ENCODE data around the gene H2BK1. TPM values are rescaled to one million over a fixed set of nuclear protein-coding genes. Genes with fewer than 3 reads are reported as not detected.

Gene H2BK1
- total and polyA plus RNA-seq, 2 experiments from 2014 or later: not detected

DNA sequence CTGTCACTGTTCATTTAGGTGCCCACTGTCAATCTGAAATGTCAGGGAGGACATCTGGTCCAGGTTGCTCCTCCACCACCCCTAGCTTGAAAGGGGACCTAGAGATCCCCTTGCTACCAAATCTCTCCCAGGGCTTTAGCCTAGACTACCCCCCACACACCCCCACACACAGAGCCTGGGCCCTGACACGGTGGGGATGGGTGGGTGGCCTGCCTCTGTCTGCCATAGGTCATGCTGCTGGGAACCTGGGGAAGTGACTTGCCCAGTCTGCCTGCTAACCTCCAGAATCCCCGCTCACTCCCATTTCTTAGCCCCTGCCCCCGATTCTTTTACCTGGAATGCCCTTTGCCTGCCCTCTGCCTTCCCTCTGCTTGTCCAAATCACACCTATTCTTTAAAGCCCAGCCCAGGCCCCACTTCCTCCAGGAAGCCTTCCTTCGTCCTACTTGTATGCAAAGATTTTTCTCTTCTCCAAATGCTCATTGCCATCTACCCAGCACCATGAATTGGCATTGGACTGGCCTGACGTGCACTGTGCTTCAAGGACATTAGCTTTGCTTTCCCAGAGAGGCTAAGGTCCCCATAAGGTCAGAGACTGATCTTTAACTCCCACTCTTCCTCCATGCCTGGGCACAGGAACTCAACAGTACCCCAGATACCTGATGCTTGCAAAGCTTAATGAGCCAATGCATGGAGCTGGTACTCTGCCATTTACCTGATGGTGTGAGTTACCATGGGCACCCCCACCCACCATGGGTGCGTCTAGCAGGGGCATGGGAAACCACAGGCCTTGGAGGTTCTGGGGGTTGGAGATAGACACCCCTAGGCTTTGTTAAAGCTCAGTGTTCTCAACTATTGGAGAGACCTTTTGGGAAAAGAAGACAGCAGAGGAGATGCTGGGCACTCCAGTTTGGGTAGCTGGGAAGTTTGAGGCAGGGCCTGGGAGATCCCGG lies 40.2 kb upstream of the H2BK1 start:
- no peak for DNase-seq (ENCODE audit: low read depth in 1 of 2, low spot score in 1 of 2)
- H3K27me3 ChIP-seq: no peaks in the 10 kb centered on the region
- peaks cover 4% of the 10 kb centered on the region for H3K36me3 ChIP-seq
- H3K27ac ChIP-seq: peak overlapping the region; percentile 99
- no peak for TF ChIP-seq CTCF (IDR thresholded peaks at IDR 0.05; ENCODE audit: low read depth, low read length)
- H3K4me1 ChIP-seq (ENCODE audit: low read depth): peaks cover 52% of the 10 kb centered on the region
- H3K9me3 ChIP-seq (ENCODE audit: low read depth): no peaks in the 10 kb centered on the region
- H3K4me3 ChIP-seq: peak overlapping the region; percentile 100

- peak overlapping the region; percentile 100 for H3K4me3 ChIP-seq
- DNase-seq (ENCODE audit: low read depth in 1 of 2, low spot score in 1 of 2): peak; percentile 77 to 80
- H3K27ac ChIP-seq: peak overlapping the region; percentile 99
- H3K9me3 ChIP-seq (ENCODE audit: low read depth): no peaks in the 10 kb centered on the region
- peaks cover 4% of the 10 kb centered on the region for H3K36me3 ChIP-seq
- H3K27me3 ChIP-seq: no peaks in the 10 kb centered on the region
- peaks cover 55% of the 10 kb centered on the region for H3K4me1 ChIP-seq (ENCODE audit: low read depth)
- TF ChIP-seq CTCF (IDR thresholded peaks at IDR 0.05; ENCODE audit: low read depth, low read length): no peak
Observed at GRCh38 chr7:151249732-151250072, 39.4 kb upstream of the H2BK1 start.

DNA sequence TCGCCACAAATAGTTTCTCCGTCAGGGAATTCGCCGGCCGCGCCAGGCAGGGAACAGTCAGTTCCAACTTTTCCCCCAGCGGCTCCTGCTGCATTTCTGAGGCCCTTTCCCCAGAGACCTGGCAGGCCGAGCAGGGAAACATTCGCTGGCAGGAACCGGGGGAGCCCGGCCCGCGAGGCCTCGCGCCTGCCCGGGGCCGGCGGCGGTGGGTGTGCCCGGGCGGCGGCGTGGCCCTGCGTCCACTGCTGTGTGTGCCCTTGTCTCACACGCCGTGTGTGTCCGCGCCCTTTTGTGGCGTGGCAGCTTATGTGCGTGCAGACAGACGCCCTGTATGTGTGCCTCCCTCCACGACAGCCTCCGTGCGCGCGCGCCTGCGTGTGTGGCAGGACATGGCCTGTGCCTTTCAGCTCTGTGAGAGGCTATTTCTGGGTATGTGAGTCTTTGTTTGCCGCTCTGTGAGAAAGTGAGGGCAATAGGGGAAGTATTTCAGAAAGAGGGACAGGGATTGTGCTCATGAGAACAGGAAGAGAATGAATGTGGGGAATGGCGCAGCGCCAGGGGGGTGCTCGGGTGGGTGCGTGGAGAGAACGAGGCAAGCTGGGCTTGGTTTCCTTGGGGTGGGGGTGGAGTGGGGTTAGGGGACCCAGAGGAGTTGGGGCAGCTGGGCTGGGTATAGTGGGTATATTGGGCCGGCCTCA lies 38.9 kb upstream of the H2BK1 start:
- no peaks in the 10 kb centered on the region for H3K27me3 ChIP-seq
- peak overlapping the region; percentile 99 for H3K27ac ChIP-seq
- no peak for TF ChIP-seq CTCF (IDR thresholded peaks at IDR 0.05; ENCODE audit: low read depth, low read length)
- H3K4me3 ChIP-seq: peak overlapping the region; percentile 100
- no peaks in the 10 kb centered on the region for H3K9me3 ChIP-seq (ENCODE audit: low read depth)
- H3K4me1 ChIP-seq (ENCODE audit: low read depth): peaks cover 59% of the 10 kb centered on the region
- peak; percentile 57 to 77 for DNase-seq (ENCODE audit: low read depth in 1 of 2, low spot score in 1 of 2)
- peaks cover 4% of the 10 kb centered on the region for H3K36me3 ChIP-seq

DNA sequence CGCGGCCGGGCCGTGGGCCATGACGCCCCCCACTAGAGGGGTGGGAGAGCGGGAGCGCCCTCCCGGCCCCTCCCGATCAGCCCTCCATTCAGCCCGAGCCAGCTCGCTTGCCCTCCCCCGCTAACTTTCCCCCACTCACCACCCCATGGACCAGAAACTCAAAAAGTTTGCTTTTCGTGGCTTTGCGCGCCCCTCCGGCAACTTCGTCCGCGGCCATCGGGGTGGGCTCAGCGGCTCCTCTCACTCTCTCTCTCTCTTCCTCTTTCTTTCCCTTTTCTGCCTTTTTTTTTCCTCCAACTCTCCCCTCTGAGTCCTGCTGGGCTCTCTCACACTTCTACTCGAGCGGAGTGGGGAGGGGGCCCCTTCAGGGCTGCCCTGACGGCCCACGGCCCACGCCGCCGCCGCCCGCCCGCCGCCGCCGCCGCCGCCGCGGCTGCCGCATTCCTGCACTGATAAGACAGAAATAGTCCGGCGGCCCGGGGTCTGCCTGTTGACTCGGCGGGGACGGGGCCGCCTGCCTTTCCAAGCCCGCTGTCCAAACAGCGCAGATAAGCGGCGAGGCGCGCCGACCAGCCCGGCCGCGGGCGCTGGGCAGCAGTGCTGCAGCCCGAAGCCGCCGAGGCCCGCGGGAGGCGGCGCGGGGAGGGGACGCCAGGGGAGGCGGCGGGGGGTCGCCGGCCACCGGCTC lies 38.2 kb upstream of the H2BK1 start, which contains the start of gene SMARCD3:
SMARCD3 (minus strand) TSS at position 349 of the 688 bp plus-strand sequence; CDS start at position 217, 132 bp downstream.
- Histone ChIP-seq H3K4me3 (peak within 1 kb of the TSS; percentile 100), H3K36me3 (peaks cover 4% of the 10 kb centered on the region), H3K27ac (peak within 1 kb of the TSS; percentile 99), H3K9me3 (ENCODE audit: low read depth) (no peaks in the 10 kb centered on the region), H3K27me3 (no peaks in the 10 kb centered on the region), H3K4me1 (ENCODE audit: low read depth) (peaks cover 58% of the 10 kb centered on the region)
- TF ChIP-seq CTCF (IDR thresholded peaks at IDR 0.05; ENCODE audit: low read depth, low read length): no peak
- DNase-seq (ENCODE audit: low read depth in 1 of 2, low spot score in 1 of 2): peak; percentile 84 to 98

DNA sequence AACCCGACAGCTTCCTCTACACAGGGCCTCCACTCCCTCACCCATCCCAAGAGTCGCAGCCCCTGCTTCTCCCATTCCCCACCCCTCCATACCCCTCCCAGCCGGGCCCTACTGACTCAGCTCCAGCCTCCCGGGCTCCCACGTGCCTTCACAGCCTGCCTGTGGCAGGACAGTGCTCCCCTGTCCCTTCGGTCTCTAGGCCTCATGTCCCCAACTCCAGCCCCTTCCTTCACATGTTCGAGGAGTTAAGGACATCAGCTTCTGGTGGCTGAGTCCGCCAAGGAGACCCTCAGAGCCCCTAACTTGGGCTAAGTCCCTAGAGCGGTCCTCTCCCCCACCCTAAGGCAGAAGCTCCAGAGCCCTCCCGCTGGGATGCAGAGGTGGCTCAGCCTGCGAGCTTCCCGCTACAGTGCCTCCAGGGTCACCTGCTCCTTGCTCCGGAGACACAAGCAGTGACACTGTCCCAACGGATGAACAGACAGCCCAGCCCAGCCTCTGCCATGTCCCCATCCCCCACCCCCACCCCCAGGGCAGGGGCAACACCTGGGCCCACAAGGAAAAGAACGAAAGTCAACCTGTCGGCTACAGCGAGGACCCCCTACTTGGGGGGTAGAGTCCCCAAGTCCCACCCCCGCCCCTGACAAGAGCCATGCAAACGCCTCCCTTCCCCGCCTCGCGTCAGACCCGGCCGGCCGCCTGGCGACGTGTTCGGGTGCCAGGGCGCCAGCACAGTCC lies 37.5 kb upstream of the H2BK1 start:
- Histone ChIP-seq H3K4me1 (ENCODE audit: low read depth) (peaks cover 51% of the 10 kb centered on the region), H3K27me3 (no peaks in the 10 kb centered on the region), H3K36me3 (peaks cover 8% of the 10 kb centered on the region), H3K9me3 (ENCODE audit: low read depth) (no peaks in the 10 kb centered on the region), H3K4me3 (peak overlapping the region; percentile 100), H3K27ac (peak overlapping the region; percentile 99)
- no peak for TF ChIP-seq CTCF (IDR thresholded peaks at IDR 0.05; ENCODE audit: low read depth, low read length)
- peak in 1 of 2 donors; percentile 42 for DNase-seq (ENCODE audit: low read depth in 1 of 2, low spot score in 1 of 2)
